DMS153 (cell line): ENCODE data around the gene PRODH2.

Experiments used
- DNase-seq: peaks from one replicate; lab custom pipeline; 2025; lab: John Stamatoyannopoulos, UW

Gene PRODH2

GRCh38 chr19:35757749-35758608, 54.7 kb downstream of the PRODH2 start, which contains the start of gene PROSER3:
PROSER3 (plus strand) TSS chr19:35758176; CDS start chr19:35758216, 40 bp downstream.
- peak; percentile 99 for DNase-seq

GRCh38 chr19:35757231-35757748, 55.4 kb downstream of the PRODH2 start:
- no peak for DNase-seq

- no peak for DNase-seq
These were observed 56.0 kb downstream of the PRODH2 start, which contains the start of gene HSPB6 for GRCh38 chr19:35756377-35757230. HSPB6 (minus strand) TSS chr19:35757029; CDS start chr19:35757008, 21 bp downstream.

GRCh38 chr19:35755550-35756376, 56.9 kb downstream of the PRODH2 start:
- DNase-seq: no peak

- DNase-seq: no peak
These were observed 57.5 kb downstream of the PRODH2 start for GRCh38 chr19:35755131-35755549.

GRCh38 chr19:35754370-35755130, 58.1 kb downstream of the PRODH2 start:
- no peak for DNase-seq

GRCh38 chr19:35753634-35754369, 58.8 kb downstream of the PRODH2 start:
- no peak for DNase-seq

GRCh38 chr19:35752746-35753350, 59.8 kb downstream of the PRODH2 start:
- no peak for DNase-seq

- DNase-seq: no peak
These were observed 60.6 kb downstream of the PRODH2 start for GRCh38 chr19:35751839-35752745.

GRCh38 chr19:35750167-35750566, 62.5 kb downstream of the PRODH2 start:
- DNase-seq: no peak
